KBM-7 (cell line): ENCODE data around the gene CWC27.
"Not testable (repeated sequence)": the region's sequence is repeated elsewhere in the genome, so short reads cannot be mapped to it uniquely, and the experiment has no call there.

Experiments used
- DNase-seq: peaks from one replicate; pipeline ENCODE4 v3.0.0-alpha.2; 2015
- in situ Hi-C: fragments of 300-500 bp; cut with MboI; formaldehyde crosslinking; loops from 2 replicates; pipeline ENCODE4 v1.14.3; 2020; ENCODE audit warnings: low sequenced_read_pairs, low pct_unique_long_range_greater_than_20kb, mixed read lengths

Gene CWC27

GRCh38 chr5:64830650-64831049 lies 61.9 kb downstream of the CWC27 start:
- DNase-seq, in situ Hi-C loops: not testable (repeated sequence)

- no peak for DNase-seq
- in situ Hi-C loops, result no loop called here
Observed at GRCh38 chr5:64831996-64832395, 63.3 kb downstream of the CWC27 start.

GRCh38 chr5:64834037-64834436 lies 65.3 kb downstream of the CWC27 start:
- in situ Hi-C loops, result no loop called here
- no peak for DNase-seq

GRCh38 chr5:64834611-64835010 lies 65.9 kb downstream of the CWC27 start:
- in situ Hi-C loops, result no loop called here
- DNase-seq, result no peak

GRCh38 chr5:64835266-64835665 lies 66.5 kb downstream of the CWC27 start:
- in situ Hi-C loops, result no loop called here

GRCh38 chr5:64836190-64836755 lies 67.5 kb downstream of the CWC27 start:
- in situ Hi-C loops, result no loop called here

More at GRCh38 chr5:64835266-64835665, 66.5 kb downstream of the CWC27 start:
- DNase-seq, result no peak

GRCh38 chr5:64836786-64837185 lies 68.1 kb downstream of the CWC27 start:
- DNase-seq, result no peak
- in situ Hi-C loops, result no loop called here

More at GRCh38 chr5:64836190-64836755, 67.5 kb downstream of the CWC27 start:
- no peak for DNase-seq

GRCh38 chr5:64838376-64838775 lies 69.6 kb downstream of the CWC27 start:
- no peak for DNase-seq
- in situ Hi-C loops, result no loop called here

- in situ Hi-C loops, result no loop called here
- no peak for DNase-seq
Observed at GRCh38 chr5:64838803-64839202, 70.1 kb downstream of the CWC27 start.

- no peak for DNase-seq
- in situ Hi-C loops, result no loop called here
Observed at GRCh38 chr5:64839936-64840335, 71.2 kb downstream of the CWC27 start.

GRCh38 chr5:64840958-64841357 lies 72.2 kb downstream of the CWC27 start:
- DNase-seq, result no peak
- in situ Hi-C loops, result no loop called here

GRCh38 chr5:64853777-64854176 lies 85.0 kb downstream of the CWC27 start:
- DNase-seq, result no peak
- in situ Hi-C loops, result no loop called here

- in situ Hi-C loops, result no loop called here
- no peak for DNase-seq
Observed at GRCh38 chr5:64854855-64855254, 86.1 kb downstream of the CWC27 start.

- in situ Hi-C loops, result no loop called here
Observed at GRCh38 chr5:64859881-64860280, 91.2 kb downstream of the CWC27 start.

GRCh38 chr5:64861281-64861680 lies 92.6 kb downstream of the CWC27 start:
- in situ Hi-C loops, result no loop called here

More at GRCh38 chr5:64859881-64860280, 91.2 kb downstream of the CWC27 start:
- DNase-seq, result no peak

GRCh38 chr5:64864171-64864570 lies 95.4 kb downstream of the CWC27 start:
- in situ Hi-C loops, result no loop called here
- DNase-seq, result no peak

More at GRCh38 chr5:64861281-64861680, 92.6 kb downstream of the CWC27 start:
- no peak for DNase-seq

GRCh38 chr5:64865662-64866061 lies 96.9 kb downstream of the CWC27 start:
- in situ Hi-C loops, result no loop called here

GRCh38 chr5:64869419-64869818 lies 100.7 kb downstream of the CWC27 start:
- in situ Hi-C loops, result no loop called here
- no peak for DNase-seq

More at GRCh38 chr5:64865662-64866061, 96.9 kb downstream of the CWC27 start:
- no peak for DNase-seq

GRCh38 chr5:64872044-64872443 lies 103.3 kb downstream of the CWC27 start:
- DNase-seq, result no peak
- in situ Hi-C loops, result no loop called here

GRCh38 chr5:64873441-64873840 lies 104.7 kb downstream of the CWC27 start:
- in situ Hi-C loops, result no loop called here
- DNase-seq, result no peak

GRCh38 chr5:64874753-64875152 lies 106.0 kb downstream of the CWC27 start:
- DNase-seq, result no peak
- in situ Hi-C loops, result no loop called here
